Prostate gland (tissue), 2 donors: ENCODE results near the gene RUNDC3A. TPM values are rescaled to one million over a fixed set of nuclear protein-coding genes. Genes with fewer than 3 reads are reported as not detected.

ENCODE experiments used
- DNase-seq: peaks from one replicate; pipeline ENCODE4 v3.0.0-alpha.2; 2019; ENCODE audit warnings: low spot score
- H3K27ac ChIP-seq, 2 donors: fragments of 200-600 bp; sonication (generic); 2 replicates each; pipeline ENCODE4 v1.5.1; 2017 to 2019
- H3K27me3 ChIP-seq: fragments of 200-600 bp; sonication (generic); replicated peaks from 2 replicates; pipeline ENCODE4 v1.5.1; 2019; ENCODE audit not compliant: insufficient read depth
- H3K36me3 ChIP-seq, 2 donors: fragments of 200-600 bp; sonication (generic); 1 replicate in 1 of 2; 2 replicates in 1 of 2; pipeline versions ENCODE4 v1.5.1 to v1.8.1; 2017 to 2019
- H3K4me1 ChIP-seq: fragments of 200-600 bp; sonication (generic); replicated peaks from 2 replicates; pipeline ENCODE4 v1.5.1; 2019
- H3K4me3 ChIP-seq, 2 donors: fragments of 200-600 bp; sonication (generic); 2 replicates each; pipeline ENCODE4 v1.5.1; 2017 to 2019
- H3K9me3 ChIP-seq: fragments of 200-600 bp; sonication (generic); 2 replicates; pipeline ENCODE4 v1.5.1; 2017
- POLR2A ChIP-seq: fragments of 450-650 bp; IDR thresholded peaks from one replicate; pipeline ENCODE4 v1.6.1; 2016; ENCODE audit warnings: antibody characterized with exemption, mild to moderate bottlenecking
- POLR2AphosphoS5 ChIP-seq: sonication (generic); formaldehyde crosslinking; IDR thresholded peaks from one replicate; pipeline ENCODE4 v1.6.1; 2017; ENCODE audit warnings: antibody characterized with exemption
- WGBS: methylation state at CpG from one replicate; pipeline ENCODE4 v1.1.5; 2018; 5-methylcytosine and 5-hydroxymethylcytosine counted together
- intact Hi-C: fragments of 100-400 bp; cut with DNase I; formaldehyde crosslinking; loops from one replicate; pipeline ENCODE4 v1.14.2; 2022
- total RNA-seq, 2 donors: library from RNA; depleted of rRNA; stranded (reverse); fragments of >200 nt; gene quantifications; one replicate each; pipeline ENCODE4 v1.1.0, GENCODE V29; 2016
- TF ChIP-seq, protein P1 (sequence below), 4 experiments: fragments of 200-600 bp in 2 of 4; fragments of 450-650 bp in 2 of 4; sonication (generic) in 2 of 4; IDR thresholded peaks; 1 replicate in 3 of 4; 2 replicates in 1 of 4; pipeline ENCODE4 v1.5.1; 2016 to 2019; ENCODE audit warnings: antibody characterized with exemption in 4 of 4, mild to moderate bottlenecking in 2 of 4, moderate library complexity in 2 of 4

RUNDC3A gene
- total RNA-seq, 2 donors from 2014 or later = 0.68 to 2.9 TPM

DNA sequence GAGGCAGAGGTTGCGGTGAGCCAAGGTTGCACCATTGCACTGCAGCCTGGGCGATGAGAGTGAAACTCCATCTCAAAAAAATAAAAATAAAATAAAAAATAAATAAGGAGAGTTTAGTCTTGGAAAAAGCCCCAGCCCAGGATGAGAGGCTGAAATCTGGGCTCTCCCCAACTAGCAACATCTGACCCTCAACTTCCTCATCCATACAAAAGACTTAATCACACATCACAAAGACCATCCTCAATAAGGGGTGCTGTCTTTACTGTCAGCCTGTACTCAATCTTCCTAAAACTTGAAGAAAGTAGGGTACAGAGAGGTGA lies 29.1 kb upstream of the RUNDC3A start:
- no peaks in the 10 kb centered on the region for H3K4me1 ChIP-seq
- no peak for DNase-seq

DNA sequence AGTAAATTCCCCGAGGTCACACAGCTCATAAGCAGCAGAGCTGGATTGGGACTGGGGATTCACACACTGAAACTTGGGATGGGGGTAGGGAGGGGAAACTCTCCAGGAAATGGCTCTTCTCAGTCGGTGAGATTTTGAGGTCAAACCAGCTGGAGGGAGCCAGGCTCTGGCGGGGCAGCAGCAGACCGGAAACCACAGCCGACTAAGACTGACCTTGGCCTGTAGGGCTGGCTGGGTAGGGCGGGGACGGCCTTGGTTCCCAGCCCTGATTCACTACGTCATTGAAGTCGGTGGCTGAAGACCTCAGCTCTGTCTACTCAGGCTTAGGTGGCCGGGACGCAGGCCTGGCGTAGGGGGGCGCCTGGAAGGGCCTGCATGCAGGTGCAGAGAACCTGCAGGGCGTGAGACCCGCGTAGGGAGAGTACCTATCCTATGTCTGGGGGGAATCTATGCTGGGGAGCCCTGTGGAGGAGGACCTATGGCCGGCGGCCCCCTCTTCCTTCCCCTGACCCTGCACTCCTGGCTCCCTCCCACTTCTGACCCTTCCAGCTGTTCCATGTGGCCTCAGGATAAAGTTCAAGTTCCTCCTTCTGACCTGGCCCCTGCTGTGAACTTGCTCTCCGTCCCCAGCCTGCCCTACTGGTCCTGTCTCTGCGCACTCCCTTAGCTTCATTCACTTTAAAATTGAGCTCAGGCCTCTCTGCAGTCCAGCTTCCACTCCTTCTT lies 28.6 kb upstream of the RUNDC3A start:
- H3K9me3 ChIP-seq = no peaks in the 10 kb centered on the region
- H3K27ac ChIP-seq = no peak overlapping the region
- intact Hi-C loops = no loop called here
- DNase-seq = peak; percentile 5
- TF ChIP-seq POLR2A (no peak), POLR2AphosphoS5 (no peak)
- TF ChIP-seq, protein P1, sequence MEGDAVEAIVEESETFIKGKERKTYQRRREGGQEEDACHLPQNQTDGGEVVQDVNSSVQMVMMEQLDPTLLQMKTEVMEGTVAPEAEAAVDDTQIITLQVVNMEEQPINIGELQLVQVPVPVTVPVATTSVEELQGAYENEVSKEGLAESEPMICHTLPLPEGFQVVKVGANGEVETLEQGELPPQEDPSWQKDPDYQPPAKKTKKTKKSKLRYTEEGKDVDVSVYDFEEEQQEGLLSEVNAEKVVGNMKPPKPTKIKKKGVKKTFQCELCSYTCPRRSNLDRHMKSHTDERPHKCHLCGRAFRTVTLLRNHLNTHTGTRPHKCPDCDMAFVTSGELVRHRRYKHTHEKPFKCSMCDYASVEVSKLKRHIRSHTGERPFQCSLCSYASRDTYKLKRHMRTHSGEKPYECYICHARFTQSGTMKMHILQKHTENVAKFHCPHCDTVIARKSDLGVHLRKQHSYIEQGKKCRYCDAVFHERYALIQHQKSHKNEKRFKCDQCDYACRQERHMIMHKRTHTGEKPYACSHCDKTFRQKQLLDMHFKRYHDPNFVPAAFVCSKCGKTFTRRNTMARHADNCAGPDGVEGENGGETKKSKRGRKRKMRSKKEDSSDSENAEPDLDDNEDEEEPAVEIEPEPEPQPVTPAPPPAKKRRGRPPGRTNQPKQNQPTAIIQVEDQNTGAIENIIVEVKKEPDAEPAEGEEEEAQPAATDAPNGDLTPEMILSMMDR (IDR thresholded peaks at IDR 0.05) = no peak
- no peaks in the 10 kb centered on the region for H3K4me1 ChIP-seq
- H3K36me3 ChIP-seq = no peaks in the 10 kb centered on the region
- 55% methylated on average over 20 of the region's 20 CpGs for WGBS
- no peak overlapping the region for H3K4me3 ChIP-seq
- no peaks in the 10 kb centered on the region for H3K27me3 ChIP-seq

More for the DNA sequence above, 29.1 kb upstream of the RUNDC3A start:
- TF ChIP-seq POLR2A (no peak), POLR2AphosphoS5 (no peak)
- TF ChIP-seq, protein P1 (IDR thresholded peaks at IDR 0.05) = no peak
- Histone ChIP-seq H3K36me3 (no peaks in the 10 kb centered on the region), H3K27me3 (no peaks in the 10 kb centered on the region), H3K4me3 (no peak overlapping the region), H3K27ac (no peak overlapping the region), H3K9me3 (no peaks in the 10 kb centered on the region)
- intact Hi-C loops = no loop called here
- 84% methylated on average over 2 of the region's 2 CpGs for WGBS

DNA sequence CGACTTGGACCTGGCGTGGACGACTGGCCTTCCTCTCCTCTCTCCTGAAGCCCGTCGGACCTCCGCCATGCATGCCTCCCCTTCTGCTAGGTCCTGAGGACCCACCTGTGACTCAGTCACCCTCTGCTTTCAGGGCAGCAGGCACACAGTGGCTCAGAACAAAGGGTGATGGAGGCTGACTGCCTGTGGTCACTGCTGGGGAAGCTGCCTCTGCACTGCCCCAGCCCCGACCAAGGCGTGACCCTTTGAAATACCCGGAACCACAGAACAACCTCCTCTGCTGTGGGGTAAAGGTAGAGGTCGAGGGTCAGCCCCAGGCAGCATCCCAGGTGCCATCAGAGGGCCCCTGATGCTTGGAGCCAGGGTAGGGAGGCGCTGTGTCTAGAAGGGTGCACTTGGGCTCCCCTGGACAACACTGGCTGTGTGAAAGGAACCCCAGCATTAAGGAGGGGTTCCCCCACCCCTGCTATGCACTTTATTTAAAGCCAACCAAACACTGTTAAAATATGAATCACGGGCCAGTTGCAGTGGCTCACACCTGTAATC lies 27.9 kb upstream of the RUNDC3A start:
- no peak for DNase-seq
- 77% methylated on average over 12 of the region's 12 CpGs for WGBS
- no peaks in the 10 kb centered on the region for H3K4me1 ChIP-seq
- intact Hi-C loops = no loop called here
- H3K27ac ChIP-seq = no peak overlapping the region
- H3K9me3 ChIP-seq = no peaks in the 10 kb centered on the region
- no peaks in the 10 kb centered on the region for H3K36me3 ChIP-seq
- H3K4me3 ChIP-seq = no peak overlapping the region
- no peaks in the 10 kb centered on the region for H3K27me3 ChIP-seq
- TF ChIP-seq POLR2AphosphoS5 (no peak), POLR2A (no peak)
- TF ChIP-seq, protein P1 (IDR thresholded peaks at IDR 0.05) = no peak

DNA sequence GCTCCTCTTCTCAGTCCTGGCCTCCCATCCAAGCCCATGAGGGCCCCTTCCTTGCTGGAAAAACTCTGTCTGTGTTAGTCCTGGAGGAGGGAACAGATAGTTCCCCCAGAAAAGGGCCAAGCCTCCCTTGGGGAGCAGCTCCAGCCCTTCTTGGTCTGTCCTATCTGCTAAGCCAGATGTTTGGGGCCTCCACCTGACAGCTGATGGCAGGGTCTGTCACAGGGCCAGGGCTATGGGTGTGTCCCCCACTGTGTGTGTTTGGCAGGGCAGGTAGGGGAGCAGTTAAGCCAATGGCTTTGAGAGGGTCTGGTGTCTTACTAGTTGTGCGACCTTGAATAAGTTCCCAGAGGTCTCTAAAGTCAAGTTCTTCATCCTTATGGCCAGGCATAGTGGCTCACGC lies 26.8 kb upstream of the RUNDC3A start:
- H3K27me3 ChIP-seq = no peaks in the 10 kb centered on the region
- 90% methylated on average over 2 of the region's 2 CpGs for WGBS
- H3K4me3 ChIP-seq = no peak overlapping the region
- intact Hi-C loops = no loop called here
- no peaks in the 10 kb centered on the region for H3K36me3 ChIP-seq
- H3K4me1 ChIP-seq = no peaks in the 10 kb centered on the region
- no peaks in the 10 kb centered on the region for H3K9me3 ChIP-seq
- no peak overlapping the region for H3K27ac ChIP-seq
- DNase-seq = no peak
- TF ChIP-seq, protein P1 (IDR thresholded peaks at IDR 0.05) = no peak
- TF ChIP-seq POLR2A = no peak
- no peak for TF ChIP-seq POLR2AphosphoS5

DNA sequence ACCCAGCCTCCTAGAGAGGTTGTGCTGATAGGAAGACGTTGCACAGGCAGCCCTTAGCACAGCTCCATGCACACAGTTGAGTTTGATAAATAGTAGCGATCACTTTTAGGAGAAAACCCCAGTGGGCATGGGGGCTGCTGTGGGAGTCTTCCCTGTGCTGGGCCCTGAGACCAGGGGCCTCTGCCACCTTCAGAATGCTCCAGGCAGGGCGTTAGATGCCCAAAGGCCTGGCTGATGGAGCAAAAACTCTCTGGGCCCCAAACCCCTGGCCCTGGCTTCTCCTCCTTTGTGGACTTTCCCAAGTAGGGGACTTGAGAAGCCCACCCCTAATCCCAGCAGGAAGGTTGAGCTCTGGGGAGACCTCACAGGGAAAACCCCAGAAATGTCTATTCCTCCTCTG lies 26.1 kb upstream of the RUNDC3A start:
- TF ChIP-seq POLR2AphosphoS5 = no peak
- TF ChIP-seq, protein P1 (IDR thresholded peaks at IDR 0.05) = no peak
- TF ChIP-seq POLR2A = no peak
- Histone ChIP-seq H3K27me3 (no peaks in the 10 kb centered on the region), H3K4me3 (no peak overlapping the region), H3K36me3 (no peaks in the 10 kb centered on the region), H3K9me3 (no peaks in the 10 kb centered on the region), H3K27ac (no peak overlapping the region), H3K4me1 (no peaks in the 10 kb centered on the region)
- 80% methylated on average over 3 of the region's 3 CpGs for WGBS
- intact Hi-C loops = no loop called here
- no peak for DNase-seq
